NCI-H2196 treated with DMSO at 0.1 percent for 48 hours (cell line): ENCODE results near the gene NTSR1.

ENCODE experiments used
- DNase-seq: peaks from one replicate; lab custom pipeline; 2025; ENCODE audit not compliant: unreplicated experiment; lab: John Stamatoyannopoulos, UW

NTSR1 gene

DNA sequence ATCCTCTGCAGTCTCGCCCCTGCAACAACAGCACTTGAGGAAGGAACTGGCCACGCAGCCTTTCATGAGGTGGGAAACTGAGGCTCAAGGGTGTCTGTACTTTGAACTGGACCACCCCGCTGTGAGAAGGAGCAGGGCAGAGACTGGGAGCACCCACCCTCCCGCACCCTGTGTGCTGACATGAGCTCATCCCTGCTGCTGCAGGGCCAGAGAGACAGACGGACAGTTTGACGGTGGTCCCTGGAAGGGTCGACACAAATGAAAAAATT, 70.7 kb downstream of the NTSR1 start:
- DNase-seq, result no peak

DNA sequence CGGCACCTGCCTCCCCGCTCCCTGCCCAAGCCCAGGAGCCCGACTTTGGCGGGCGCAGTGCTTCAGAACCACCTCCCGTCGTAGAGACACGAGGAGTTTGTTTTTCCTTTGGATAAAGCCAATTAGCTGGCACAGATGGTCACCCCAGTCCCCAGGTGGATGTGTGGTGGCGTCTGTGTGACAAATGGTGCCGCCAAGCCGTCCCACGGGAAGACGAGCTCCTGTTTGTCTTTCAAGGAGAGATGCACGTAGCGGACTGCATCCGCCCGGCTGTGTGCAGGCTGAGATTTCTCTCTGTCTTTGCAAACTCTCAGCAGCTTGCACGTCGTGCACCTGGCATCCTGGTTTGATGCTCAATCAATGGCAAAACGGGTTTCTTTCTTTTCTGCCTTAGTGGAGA, 71.6 kb downstream of the NTSR1 start:
- DNase-seq, result no peak

DNA sequence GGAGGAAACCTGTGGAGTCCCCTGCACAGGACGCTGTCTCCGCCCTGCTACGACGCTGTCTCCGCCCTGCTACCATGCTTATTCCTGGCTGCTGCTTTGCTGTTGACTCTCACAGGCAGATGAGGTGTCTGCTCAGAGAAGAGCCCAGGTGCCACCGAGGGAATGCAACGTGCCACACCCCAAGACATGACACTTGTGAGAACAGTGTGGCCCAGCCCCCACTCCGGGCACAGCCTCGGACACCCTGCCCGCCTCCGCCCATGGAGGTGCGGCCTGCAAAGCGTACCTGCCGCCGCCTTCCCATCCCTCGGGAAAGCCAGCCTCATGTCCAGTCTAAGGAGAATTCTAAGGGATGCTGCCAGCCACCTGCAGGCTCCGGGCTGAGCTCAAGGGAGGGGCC, 72.1 kb downstream of the NTSR1 start:
- no peak for DNase-seq

- DNase-seq, result no peak
Measured at GRCh38 chr20:62782149-62782892, 73.7 kb downstream of the NTSR1 start.

DNA sequence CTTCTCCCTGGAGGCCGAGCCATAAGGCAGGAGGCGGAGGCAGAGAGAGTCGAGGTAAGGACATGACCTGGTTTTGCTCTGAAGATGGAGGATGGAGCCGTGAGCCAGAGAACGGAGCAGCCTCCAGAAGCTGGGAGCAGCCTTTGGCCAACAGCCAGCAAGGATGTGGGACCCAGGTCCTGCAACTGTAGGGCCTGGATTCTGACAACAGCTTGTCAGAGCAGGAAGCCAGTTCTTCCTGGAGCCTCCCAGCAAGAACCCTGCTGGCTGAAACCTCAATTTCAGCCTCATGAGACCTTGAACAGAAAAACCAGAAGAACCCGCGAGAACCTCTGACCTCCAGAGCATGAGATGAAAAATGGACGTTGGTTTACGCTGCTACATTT, 74.2 kb downstream of the NTSR1 start:
- DNase-seq, result no peak

DNA sequence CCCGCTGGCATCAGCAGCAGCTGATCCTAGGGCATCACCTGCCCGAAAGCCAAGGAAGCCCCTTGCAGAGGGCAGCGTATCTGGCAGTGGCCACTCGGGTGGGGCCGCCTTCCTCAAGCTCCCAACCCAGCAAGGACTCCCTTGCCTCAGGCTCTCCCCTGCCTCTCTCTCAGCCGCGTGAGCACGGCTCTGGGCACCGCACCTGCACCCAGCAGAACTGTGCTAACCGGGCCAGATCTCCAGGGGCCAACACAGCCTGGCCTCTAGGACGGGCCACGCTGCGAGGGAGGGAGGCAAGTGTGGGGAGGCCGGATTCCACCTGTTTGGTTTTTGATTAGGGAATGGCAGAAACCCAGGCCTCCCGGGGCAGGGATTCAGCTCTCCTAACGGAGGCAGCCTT, 75.9 kb downstream of the NTSR1 start:
- no peak for DNase-seq

DNA sequence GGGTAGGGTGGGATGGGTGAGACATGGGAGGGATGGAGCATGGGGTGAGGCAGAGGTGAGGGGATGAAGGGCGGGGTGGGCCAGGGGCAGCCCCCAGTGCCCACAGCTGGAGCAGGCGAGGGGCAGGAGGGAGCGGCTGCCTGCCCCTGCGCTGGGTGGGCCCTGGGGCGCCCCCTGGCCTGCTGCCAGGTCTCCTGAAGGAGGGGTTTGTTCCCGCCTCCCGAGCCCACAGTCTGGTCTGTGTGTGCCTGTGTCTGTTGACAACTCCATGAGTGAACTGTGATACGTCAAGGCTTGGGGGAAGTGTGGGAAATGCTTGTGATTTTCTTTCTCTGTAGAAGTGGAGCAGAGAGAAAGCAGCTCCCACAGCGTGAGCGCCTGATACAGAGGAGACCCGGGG, 76.8 kb downstream of the NTSR1 start:
- no peak for DNase-seq

GRCh38 chr20:62786157-62786556, 77.5 kb downstream of the NTSR1 start:
- no peak for DNase-seq

GRCh38 chr20:62787321-62787720, 78.7 kb downstream of the NTSR1 start:
- no peak for DNase-seq

DNA sequence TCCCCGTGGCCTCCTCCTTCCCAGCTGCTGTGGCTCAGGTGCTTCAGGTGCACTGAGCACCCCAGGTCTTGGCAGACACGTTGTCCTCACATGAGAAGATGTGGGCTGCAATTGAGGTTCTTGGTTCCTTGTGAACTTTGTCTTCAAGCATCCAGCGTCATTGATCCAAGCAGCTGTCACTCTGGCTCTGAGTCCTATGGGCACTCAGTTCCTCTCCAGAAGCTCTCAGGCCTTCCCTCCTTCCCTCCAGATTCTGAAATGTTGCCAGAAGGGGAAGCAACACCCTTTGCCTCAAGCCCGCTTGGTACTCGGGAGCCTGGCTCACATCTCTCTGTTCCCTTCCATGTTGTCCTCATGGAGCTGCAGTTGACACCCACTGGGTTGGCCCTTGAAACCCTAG, 79.2 kb downstream of the NTSR1 start:
- DNase-seq, result no peak

DNA sequence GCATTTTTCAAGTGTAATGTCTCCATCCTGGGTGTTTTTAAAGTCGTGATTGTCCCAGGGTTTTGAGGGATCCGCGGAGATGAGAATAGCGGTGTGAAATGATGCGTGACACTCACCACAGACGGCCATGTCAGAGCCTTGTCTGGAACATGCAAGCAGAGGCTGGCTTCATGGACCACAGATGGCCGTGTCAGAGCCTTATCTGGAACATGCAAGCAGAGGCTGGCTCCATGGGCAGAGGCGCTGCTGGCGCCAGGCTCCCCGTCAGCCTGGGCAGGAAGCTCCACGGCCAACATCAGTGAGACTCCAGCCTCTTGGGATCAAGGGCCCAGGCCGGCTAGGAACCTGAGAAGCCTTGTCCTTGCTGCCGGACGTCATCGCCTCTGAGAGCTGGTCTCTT, 80.0 kb downstream of the NTSR1 start:
- no peak for DNase-seq

DNA sequence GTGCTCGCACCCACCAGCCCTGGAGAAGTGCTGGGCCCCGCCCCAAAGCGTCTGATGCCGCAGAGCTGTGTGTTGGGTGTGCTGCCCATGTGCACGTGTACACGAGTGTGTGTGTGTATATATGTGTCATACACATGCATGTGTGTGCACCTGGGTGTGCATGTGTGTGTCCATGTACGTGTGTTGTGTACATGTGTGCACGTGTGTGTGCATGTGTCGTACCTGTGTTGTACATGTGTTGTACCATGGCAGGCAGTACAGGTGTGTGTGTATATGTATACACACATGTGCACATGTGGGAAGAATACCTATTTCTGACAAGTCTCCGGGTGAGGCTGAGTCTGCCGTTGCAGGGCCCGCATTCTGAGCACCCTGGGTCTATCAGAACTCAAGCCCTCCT, 81.4 kb downstream of the NTSR1 start:
- no peak for DNase-seq

- DNase-seq, result peak; percentile 75
Measured at GRCh38 chr20:62791301-62792181, 82.9 kb downstream of the NTSR1 start.

- DNase-seq, result no peak
Measured at GRCh38 chr20:62792182-62792939, 83.7 kb downstream of the NTSR1 start.

- DNase-seq, result no peak
Measured at GRCh38 chr20:62792940-62793756, 84.5 kb downstream of the NTSR1 start.

DNA sequence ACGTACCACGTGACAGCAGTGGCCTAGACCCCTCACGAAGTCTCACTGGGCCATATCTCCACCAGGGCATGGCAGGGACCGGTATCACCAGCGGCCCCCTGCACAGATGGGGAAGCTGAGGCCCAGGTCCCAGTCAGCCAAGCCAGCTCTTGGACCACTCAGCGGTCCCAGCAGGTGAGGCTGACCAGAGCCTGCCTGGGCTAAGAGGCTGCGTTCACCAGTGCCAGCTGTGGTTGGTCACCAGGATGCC, 85.0 kb downstream of the NTSR1 start:
- no peak for DNase-seq

- peak; percentile 94 for DNase-seq
Measured at GRCh38 chr20:62794007-62794724, 85.5 kb downstream of the NTSR1 start.

DNA sequence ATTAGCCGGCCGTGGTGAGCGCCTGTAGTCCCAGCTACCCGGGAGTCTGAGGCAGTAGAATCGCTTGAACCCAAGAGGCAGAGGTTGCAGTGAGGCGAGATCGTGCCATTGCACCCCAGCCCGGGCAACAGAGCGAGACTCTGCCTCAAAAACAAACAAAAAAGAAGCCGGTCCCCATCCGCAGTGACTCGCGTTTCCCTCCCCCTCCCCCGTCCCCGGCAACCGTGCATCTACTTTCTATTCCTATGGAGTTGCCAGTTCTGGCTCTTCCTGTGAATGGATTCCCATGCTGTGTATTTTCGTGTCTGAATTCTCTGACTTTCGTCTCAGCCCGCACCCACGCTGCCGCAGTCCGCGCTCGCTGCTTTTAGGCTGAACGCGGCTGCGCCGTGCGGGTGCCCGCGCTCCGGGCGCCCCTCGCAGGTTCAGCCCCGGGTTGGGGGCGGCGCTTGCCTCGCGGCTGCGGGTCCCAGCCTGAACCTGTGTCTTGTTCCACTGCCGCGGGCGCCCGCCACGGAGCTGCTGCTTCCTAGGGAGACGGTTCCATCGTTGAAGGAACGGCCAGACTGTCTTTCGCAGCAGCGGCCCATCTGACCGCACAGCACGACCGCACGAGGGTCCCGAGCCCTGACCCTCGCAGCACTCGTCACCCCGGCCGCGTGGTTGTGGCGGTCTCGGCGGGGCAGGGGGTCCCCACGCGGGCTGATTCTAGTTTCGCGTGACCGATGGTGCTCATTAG, 86.6 kb downstream of the NTSR1 start:
- peak; percentile 24 for DNase-seq

- DNase-seq, result no peak
Measured at GRCh38 chr20:62796699-62797491, 88.3 kb downstream of the NTSR1 start.
